Gastrocnemius medialis (tissue), 4 donors: Measurements from ENCODE around the gene TMTC2. TPM values are rescaled to one million over a fixed set of nuclear protein-coding genes. Genes with fewer than 3 reads are reported as not detected.
"Not testable (repeated sequence)": the region's sequence is repeated elsewhere in the genome, so short reads cannot be mapped to it uniquely, and the experiment has no call there.

ENCODE experiments used
- ATAC-seq, 2 donors: fragments of 150-250 bp; one replicate each; pipeline ENCODE4 v1.9.1; 2016
- DNase-seq, 2 donors: peaks; one replicate each; pipeline ENCODE4 v3.0.0-alpha.2; 2019
- H3K27ac ChIP-seq, 4 donors: fragments of 200-600 bp; sonication (generic); 1 replicate in 1 of 4; 2 replicates in 3 of 4; pipeline ENCODE4 v1.5.1; 2016 to 2018; ENCODE audit warnings: mild to moderate bottlenecking in 2 of 4, moderate library complexity in 1 of 4
- H3K27me3 ChIP-seq, 3 donors: fragments of 200-600 bp; sonication (generic) in 2 of 3; 1 replicate in 1 of 3; 2 replicates in 2 of 3; pipeline versions ENCODE4 v1.5.1 to v1.6.0; 2016 to 2019; ENCODE audit warnings: mild to moderate bottlenecking in 1 of 3, moderate library complexity in 1 of 3
- H3K36me3 ChIP-seq, 2 donors: fragments of 200-600 bp; sonication (generic) in 1 of 2; one replicate each; pipeline ENCODE4 v1.5.1; 2017 to 2018
- H3K4me1 ChIP-seq, 2 donors: fragments of 200-600 bp; sonication (generic) in 1 of 2; one replicate each; pipeline ENCODE4 v1.5.1; 2016 to 2017; ENCODE audit warnings: mild to moderate bottlenecking in 2 of 2
- H3K4me3 ChIP-seq, 4 donors: fragments of 200-600 bp; sonication (generic) in 3 of 4; 1 replicate in 1 of 4; 2 replicates in 3 of 4; pipeline ENCODE4 v1.5.1; 2016 to 2019; ENCODE audit warnings: mild to moderate bottlenecking in 2 of 4
- H3K9me3 ChIP-seq, 3 donors: fragments of 200-600 bp; sonication (generic) in 2 of 3; 1 replicate in 1 of 3; 2 replicates in 2 of 3; pipeline ENCODE4 v1.5.1; 2016 to 2019
- CTCF ChIP-seq, 5 experiments: fragments of 450-650 bp in 3 of 5; fragments of 200-600 bp in 2 of 5; sonication (generic) in 2 of 5; IDR thresholded peaks in 4 of 5; conservative IDR thresholded peaks in 1 of 5; 1 replicate in 4 of 5; 2 replicates in 1 of 5; pipeline ENCODE4 v1.5.1; 2016 to 2019; ENCODE audit warnings: antibody characterized with exemption in 5 of 5, mild to moderate bottlenecking in 3 of 5, moderate library complexity in 3 of 5
- POLR2A ChIP-seq, 2 donors: fragments of 450-650 bp; IDR thresholded peaks; one replicate each; pipeline ENCODE4 v1.6.1; 2017; ENCODE audit warnings: antibody characterized with exemption in 2 of 2, mild to moderate bottlenecking in 2 of 2, moderate library complexity in 2 of 2
- in situ Hi-C, 4 donors: fragments of 200-750 bp; cut with MboI; loops; one replicate each; pipeline versions ENCODE4 v1.15.0 to v1.8.0; 2017; ENCODE audit warnings: low sequenced_read_pairs in 4 of 4
- intact Hi-C: fragments of 100-400 bp; cut with DNase I; formaldehyde crosslinking; loops from one replicate; pipeline ENCODE4 v1.15.1; 2023; ENCODE audit warnings: low total_unique reads
- total RNA-seq, 4 donors: library from RNA; depleted of rRNA; stranded (reverse); fragments of >200 nt; gene quantifications; one replicate each; pipeline versions ENCODE4 v1.1.0 to v1.2.3, GENCODE V29; 2016

Gene TMTC2
- total RNA-seq, 4 donors from 2014 or later: 1.6 to 2.5 (median 1.9) TPM

- in situ Hi-C loops: no loop called here
- Histone ChIP-seq H3K36me3 (no peaks in the 10 kb centered on the region), H3K4me1 (peaks cover 0 to 6% of the 10 kb centered on the region in 2 donors), H3K4me3 (no peak overlapping the region), H3K27me3 (no peaks in the 10 kb centered on the region), H3K27ac (no peak overlapping the region), H3K9me3 (no peaks in the 10 kb centered on the region)
- no peak for DNase-seq
- no peak for ATAC-seq
- intact Hi-C loops: no loop called here
- no peak for TF ChIP-seq POLR2A (IDR thresholded peaks at IDR 0.05)
- TF ChIP-seq CTCF (IDR thresholded peaks at IDR 0.05 in 4 of 5, conservative IDR thresholded peaks at IDR 0.05 in 1 of 5): no peak
Measured at GRCh38 chr12:82757059-82757458, 70.4 kb downstream of the TMTC2 start.

- DNase-seq (no peak), ATAC-seq (no peak)
- H3K27ac ChIP-seq: no peak overlapping the region
- intact Hi-C loops: no loop called here
- H3K4me1 ChIP-seq: peaks cover 0 to 6% of the 10 kb centered on the region in 2 donors
- H3K36me3 ChIP-seq: no peaks in the 10 kb centered on the region
- TF ChIP-seq CTCF (IDR thresholded peaks at IDR 0.05 in 4 of 5, conservative IDR thresholded peaks at IDR 0.05 in 1 of 5) (no peak), POLR2A (IDR thresholded peaks at IDR 0.05) (no peak)
- H3K27me3 ChIP-seq: no peaks in the 10 kb centered on the region
- in situ Hi-C loops: no loop called here
- no peaks in the 10 kb centered on the region for H3K9me3 ChIP-seq
- no peak overlapping the region for H3K4me3 ChIP-seq
Measured at GRCh38 chr12:82757656-82758055, 71.0 kb downstream of the TMTC2 start.

GRCh38 chr12:82758749-82759330, 72.1 kb downstream of the TMTC2 start:
- TF ChIP-seq CTCF (IDR thresholded peaks at IDR 0.05 in 4 of 5, conservative IDR thresholded peaks at IDR 0.05 in 1 of 5) (no peak), POLR2A (IDR thresholded peaks at IDR 0.05) (no peak)
- in situ Hi-C loops (no loop called here), intact Hi-C loops (no loop called here)
- peaks cover 0 to 6% of the 10 kb centered on the region in 2 donors for H3K4me1 ChIP-seq
- no peaks in the 10 kb centered on the region for H3K27me3 ChIP-seq
- no peak overlapping the region for H3K27ac ChIP-seq
- H3K4me3 ChIP-seq: no peak overlapping the region
- no peak for DNase-seq
- no peaks in the 10 kb centered on the region for H3K36me3 ChIP-seq
- no peak for ATAC-seq
- no peaks in the 10 kb centered on the region for H3K9me3 ChIP-seq

GRCh38 chr12:82760423-82760822, 73.7 kb downstream of the TMTC2 start:
- H3K36me3 ChIP-seq: no peaks in the 10 kb centered on the region
- H3K9me3 ChIP-seq: no peaks in the 10 kb centered on the region
- H3K27me3 ChIP-seq: no peaks in the 10 kb centered on the region
- H3K27ac ChIP-seq: no peak overlapping the region
- no peak overlapping the region for H3K4me3 ChIP-seq
- intact Hi-C loops: no loop called here
- DNase-seq (no peak), ATAC-seq (no peak)
- peaks cover 0 to 6% of the 10 kb centered on the region in 2 donors for H3K4me1 ChIP-seq
- in situ Hi-C loops: no loop called here
- TF ChIP-seq CTCF (IDR thresholded peaks at IDR 0.05 in 4 of 5, conservative IDR thresholded peaks at IDR 0.05 in 1 of 5) (no peak), POLR2A (IDR thresholded peaks at IDR 0.05) (no peak)

- H3K4me1 ChIP-seq: not testable (repeated sequence)
Measured at GRCh38 chr12:82765206-82765605, 78.5 kb downstream of the TMTC2 start.

More at GRCh38 chr12:82765206-82765605, 78.5 kb downstream of the TMTC2 start:
- H3K36me3 ChIP-seq, H3K27ac ChIP-seq, intact Hi-C loops, H3K9me3 ChIP-seq, in situ Hi-C loops, H3K4me3 ChIP-seq, H3K27me3 ChIP-seq, DNase-seq, ATAC-seq: not testable (repeated sequence)
